GM19035 (cell line): Measurements from ENCODE around the gene TMIE.

ENCODE experiments used
- ATAC-seq: cut with Tn5 transposase; IDR thresholded peaks from one replicate; pipeline ENCODE4 v1.9.1; 2021; ENCODE audit not compliant: unreplicated experiment

Gene TMIE

GRCh38 chr3:46668591-46668990, 32.6 kb upstream of the TMIE start:
- ATAC-seq: no peak

DNA sequence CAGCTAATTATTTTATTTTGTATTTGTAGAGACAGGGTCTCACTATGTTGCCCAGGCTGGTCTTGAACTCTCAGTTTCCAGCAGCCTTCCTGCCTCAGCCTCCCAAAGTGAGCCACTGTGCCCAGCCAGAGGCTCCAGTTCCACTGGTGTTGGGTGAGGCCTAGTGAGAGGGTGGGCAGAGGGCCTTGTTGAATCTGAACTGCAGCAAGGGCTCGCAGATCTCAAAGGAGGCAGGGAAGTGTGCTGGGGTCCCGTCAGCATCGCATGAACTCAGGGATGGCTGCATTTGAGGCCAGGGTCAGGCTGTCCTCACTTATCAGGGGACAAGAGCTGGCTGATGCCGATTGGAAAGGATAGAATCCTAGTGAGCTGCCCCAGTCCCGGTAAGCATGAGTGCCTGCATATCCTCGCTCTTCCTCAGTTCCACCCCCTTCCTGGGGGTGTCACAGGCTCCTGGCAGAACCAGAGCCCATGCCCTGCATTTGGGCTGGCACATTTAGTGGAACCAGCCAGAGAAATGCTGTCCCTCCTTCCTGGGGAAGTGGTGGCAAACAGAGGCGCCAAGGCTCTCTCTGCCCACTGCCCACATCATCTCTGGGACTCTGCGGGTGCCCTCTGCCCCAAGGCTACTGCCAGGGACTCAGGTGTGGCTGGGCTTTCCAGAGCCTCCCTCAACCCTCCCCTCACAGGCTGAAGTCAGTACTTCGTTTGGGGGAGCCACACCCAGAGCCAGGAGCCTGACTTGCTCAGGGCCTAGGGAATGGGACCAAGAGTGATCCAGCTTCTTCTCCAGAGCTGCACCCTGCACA, 31.8 kb upstream of the TMIE start:
- ATAC-seq: no peak

DNA sequence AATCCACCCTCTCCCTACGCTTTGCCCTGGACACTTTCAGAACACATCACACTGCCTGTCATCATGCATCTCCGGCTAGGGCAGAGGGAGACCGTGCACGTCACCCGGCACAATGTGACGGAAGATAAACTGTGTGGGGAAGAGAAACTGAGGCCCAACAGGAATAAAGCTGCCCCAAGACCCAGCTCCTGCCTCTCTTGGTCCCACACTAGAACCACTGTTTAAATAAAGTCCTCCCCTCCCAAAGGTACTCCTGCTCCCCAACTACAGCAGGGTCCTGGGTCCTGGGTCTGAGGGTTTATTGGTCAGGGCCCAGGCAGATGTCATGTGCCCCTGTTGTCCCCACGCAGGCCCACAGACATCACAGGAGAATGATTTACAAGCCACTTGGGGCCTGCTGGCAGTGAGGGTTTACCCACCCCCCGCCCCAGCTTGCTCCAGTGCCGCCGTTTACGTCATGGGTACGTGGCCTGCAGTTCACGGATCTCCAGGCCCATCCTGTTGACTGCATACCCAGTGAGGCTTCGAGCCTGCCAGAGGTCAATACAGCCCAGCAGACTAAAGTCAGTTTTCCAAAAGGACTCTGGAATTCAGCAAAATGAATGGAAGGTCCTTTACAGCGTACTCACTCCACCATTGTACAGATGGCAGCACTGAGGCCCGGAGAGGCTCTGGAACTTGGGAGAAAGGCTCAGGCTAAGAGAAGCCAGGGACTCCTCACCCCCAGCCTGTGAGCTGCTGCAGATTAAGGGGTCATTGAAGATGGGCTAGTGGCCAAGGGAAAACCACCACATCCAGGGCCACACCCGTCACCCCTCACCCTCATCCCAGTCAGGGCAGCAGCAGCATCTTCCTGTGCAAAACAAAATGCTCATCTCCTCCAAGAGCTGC, 30.9 kb upstream of the TMIE start:
- no peak for ATAC-seq

GRCh38 chr3:46670891-46671427, 30.2 kb upstream of the TMIE start:
- ATAC-seq: no peak

- ATAC-seq: no peak
These were observed 29.4 kb upstream of the TMIE start for GRCh38 chr3:46671541-46672348.

GRCh38 chr3:46672349-46672695, 28.9 kb upstream of the TMIE start:
- no peak for ATAC-seq

GRCh38 chr3:46673151-46674030, 27.8 kb upstream of the TMIE start:
- ATAC-seq: no peak

DNA sequence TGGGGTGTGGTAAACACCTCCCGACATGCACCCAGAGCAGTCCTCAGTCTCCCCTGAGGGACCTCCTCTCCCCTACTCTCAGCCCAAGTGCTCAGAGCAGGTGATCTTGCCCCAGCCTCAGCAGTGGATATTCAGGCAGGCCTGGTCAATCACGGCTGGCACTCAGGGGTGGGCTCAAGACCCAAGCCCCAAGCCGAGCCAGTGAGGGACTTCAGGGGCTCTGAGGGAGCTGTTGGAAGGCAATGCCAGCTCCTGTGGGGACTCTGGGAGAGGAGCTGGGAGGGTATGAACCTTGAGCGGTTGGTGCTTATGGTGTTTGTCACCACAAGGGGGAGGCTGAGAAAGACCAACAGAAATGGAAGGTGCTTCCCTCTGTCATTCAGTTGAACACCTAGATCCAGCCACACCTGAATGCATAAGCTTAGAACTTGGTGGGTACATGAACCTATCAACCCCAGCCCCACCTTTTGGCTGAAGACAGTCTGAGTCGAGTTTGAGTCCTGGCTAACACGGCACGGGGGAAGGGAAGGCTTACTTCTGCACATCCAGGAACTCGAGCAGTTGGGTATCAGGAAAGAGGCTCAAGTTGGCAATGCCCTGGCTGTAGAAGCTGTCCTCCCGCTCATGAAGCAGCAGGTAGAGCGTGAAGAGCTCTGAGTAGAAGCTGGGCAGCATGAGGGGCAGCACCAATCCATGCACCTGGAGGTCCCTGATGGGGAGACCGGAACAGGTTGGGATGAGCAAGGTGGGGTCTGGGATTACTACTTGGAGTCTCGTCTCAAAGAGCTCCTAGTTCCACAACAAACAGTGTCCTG, 27.0 kb upstream of the TMIE start:
- no peak for ATAC-seq

GRCh38 chr3:46675426-46675825, 25.8 kb upstream of the TMIE start:
- ATAC-seq: no peak

- ATAC-seq: no peak
These were observed 25.2 kb upstream of the TMIE start for GRCh38 chr3:46675843-46676567.

DNA sequence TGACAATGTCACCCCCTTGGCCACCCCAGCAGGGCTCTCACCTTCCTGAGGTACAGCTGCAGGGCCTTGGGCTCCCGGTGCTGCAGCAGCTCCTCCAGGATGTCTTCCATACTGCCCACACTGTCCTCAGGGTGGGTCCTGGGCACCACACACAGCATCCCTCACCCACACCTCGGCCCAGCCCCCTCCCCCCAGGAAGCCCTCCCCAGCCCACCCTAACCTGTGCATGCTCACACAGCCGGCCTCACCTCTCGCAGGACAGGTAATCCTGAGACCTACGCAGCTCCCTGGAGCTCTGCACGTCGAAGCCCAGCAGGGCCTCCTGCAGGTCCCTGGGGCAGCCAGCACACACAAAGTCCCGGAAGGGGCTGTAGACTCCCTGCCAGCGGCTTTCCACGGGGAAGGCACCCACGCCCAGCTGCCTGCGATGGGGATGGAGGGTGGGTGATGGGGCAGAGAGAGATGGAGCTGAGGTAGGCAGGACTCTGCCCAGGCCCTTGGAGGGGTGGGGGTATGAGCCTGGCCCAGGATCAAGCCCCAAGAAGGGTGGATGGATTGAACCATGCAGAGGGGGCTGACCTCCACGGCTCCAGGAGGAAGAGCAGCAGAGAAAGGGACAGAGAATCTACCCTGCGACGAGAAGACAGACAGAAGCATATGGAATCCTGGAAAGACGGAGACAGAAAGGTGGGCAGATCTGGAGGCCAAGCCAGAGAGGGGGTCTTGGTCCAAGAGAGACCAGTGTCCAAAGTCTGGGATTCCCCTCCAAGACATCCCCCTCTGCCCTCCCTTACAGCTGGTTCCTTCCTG, 24.4 kb upstream of the TMIE start:
- ATAC-seq: no peak

- no peak for ATAC-seq
These were observed 23.8 kb upstream of the TMIE start for GRCh38 chr3:46677411-46677726.

DNA sequence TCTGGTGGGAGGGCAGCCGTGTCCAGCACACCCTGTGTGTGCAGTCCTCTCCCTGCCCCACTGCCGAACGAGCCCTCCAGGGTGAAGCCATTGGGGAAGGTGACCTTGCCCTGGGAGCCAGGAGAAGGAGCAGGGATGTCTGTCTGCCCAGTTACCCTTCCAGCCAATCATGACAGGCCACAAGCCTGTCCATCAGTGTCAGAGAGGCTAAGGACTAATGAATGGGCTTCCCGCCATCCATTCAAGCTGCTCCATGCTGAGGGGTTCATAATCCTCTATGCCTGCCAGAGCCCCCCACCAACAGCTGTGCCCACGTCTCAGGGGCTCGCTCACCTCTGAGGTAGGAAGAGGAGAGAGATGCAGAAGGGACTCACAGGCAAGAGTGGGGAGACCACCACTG, 22.9 kb upstream of the TMIE start:
- no peak for ATAC-seq

- ATAC-seq: no peak
These were observed 21.5 kb upstream of the TMIE start for GRCh38 chr3:46679681-46680080.

DNA sequence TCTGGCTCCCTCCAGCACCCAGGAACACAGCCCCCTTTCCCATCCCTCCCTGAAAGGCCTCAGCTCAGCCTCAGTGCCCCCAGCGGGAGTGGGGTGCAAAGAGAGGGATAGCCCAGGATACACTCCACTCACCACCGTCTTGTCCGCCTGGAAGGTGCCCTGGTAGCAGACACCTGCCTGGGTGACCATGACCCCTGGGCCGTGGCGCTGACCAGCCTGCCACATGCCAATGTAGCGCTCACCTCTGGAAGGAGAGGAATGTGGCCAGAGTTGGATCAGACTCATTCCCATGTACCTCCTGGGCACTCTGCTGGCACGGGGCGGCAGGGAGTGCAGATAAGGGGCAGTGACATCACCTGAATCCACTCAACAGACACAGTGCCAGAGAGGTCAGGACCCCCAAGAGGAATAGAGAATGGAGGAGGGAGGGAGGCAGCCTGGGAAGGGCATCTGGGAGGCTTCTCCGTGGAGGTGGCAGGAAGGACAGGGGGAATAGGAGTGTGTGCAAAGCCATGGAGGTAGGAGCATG, 20.8 kb upstream of the TMIE start:
- no peak for ATAC-seq

GRCh38 chr3:46681387-46681786, 19.8 kb upstream of the TMIE start:
- ATAC-seq: no peak

GRCh38 chr3:46681856-46682540, 19.2 kb upstream of the TMIE start:
- ATAC-seq: no peak
